K562 (cell line): ENCODE data around the gene ANKMY2. TPM values are rescaled to one million over a fixed set of nuclear protein-coding genes. Genes with fewer than 3 reads are reported as not detected.

Experiments used
- C11orf30 ChIP-seq: fragments of 450-650 bp; IDR thresholded peaks from 2 replicates; pipeline ENCODE4 v1.6.1; 2016; ENCODE audit warnings: low read depth, mild to moderate bottlenecking
- CCNT2 ChIP-seq: IDR thresholded peaks from 2 replicates; pipeline ENCODE4 v1.6.1; 2011; ENCODE audit warnings: borderline replicate concordance, low read depth, mild to moderate bottlenecking, moderate library complexity, mixed read lengths, low read length; ENCODE audit not compliant: insufficient read length; ENCODE audit errors: extremely low read depth
- ELF4 ChIP-seq: fragments of 450-650 bp; formaldehyde crosslinking; IDR thresholded peaks from 2 replicates; pipeline ENCODE4 v1.4.0; 2022; ENCODE audit warnings: missing genetic modification characterization
- ETV1 ChIP-seq: fragments of 450-650 bp; conservative IDR thresholded peaks from 2 replicates; pipeline ENCODE4 v1.6.1; 2016; ENCODE audit warnings: missing genetic modification characterization, control low read depth, low read depth, missing compliant biosample characterization
- HMG20A ChIP-seq: fragments of 450-650 bp; formaldehyde crosslinking; conservative IDR thresholded peaks from 2 replicates; pipeline ENCODE4 v1.4.0; 2020; ENCODE audit warnings: mild to moderate bottlenecking, mixed read lengths
- JUND ChIP-seq, 2 experiments: IDR thresholded peaks; 2 replicates in 1 of 2; 3 replicates in 1 of 2; pipeline ENCODE4 v1.6.1; 2011; ENCODE audit warnings: borderline replicate concordance in 2 of 2, low read depth in 2 of 2, low read length in 2 of 2, improper control_type of control experiment in 1 of 2, missing biosample characterization in 1 of 2, missing genetic modification characterization in 1 of 2, missing genetic modification reagents in 1 of 2
- MCM7 ChIP-seq, 2 experiments: fragments of 450-650 bp; IDR thresholded peaks; 2 replicates each; pipeline ENCODE4 v1.6.1; 2016 to 2018
- MYNN ChIP-seq, 2 experiments: sonication (generic); formaldehyde crosslinking in 1 of 2; IDR thresholded peaks; 2 replicates each; pipeline versions ENCODE4 v1.5.0 to v1.6.1; 2016 to 2020; ENCODE audit warnings: antibody characterized with exemption in 1 of 2, missing genetic modification reagents in 1 of 2
- POLR2B ChIP-seq: fragments of 450-650 bp; IDR thresholded peaks from 2 replicates; pipeline ENCODE4 v1.6.1; 2018; ENCODE audit warnings: low read depth; ENCODE audit not compliant: partially characterized antibody
- SAFB ChIP-seq: fragments of 200-400 bp; formaldehyde crosslinking; IDR thresholded peaks from 2 replicates; pipeline ENCODE4 v1.6.1; 2017; ENCODE audit warnings: low read depth, low read length, borderline replicate concordance
- SMAD3 ChIP-seq: fragments of 450-650 bp; formaldehyde crosslinking; conservative IDR thresholded peaks from 2 replicates; pipeline ENCODE4 v1.4.0; 2020; ENCODE audit warnings: mild to moderate bottlenecking
- SMAD4 ChIP-seq: fragments of 250-450 bp; sonication (Bioruptor Pico); conservative IDR thresholded peaks from 2 replicates; pipeline ENCODE4 v1.8.0; 2021; ENCODE audit warnings: inconsistent platforms, mild to moderate bottlenecking, moderate library complexity
- SRSF9 ChIP-seq: fragments of 200-400 bp; formaldehyde crosslinking; IDR thresholded peaks from 2 replicates; pipeline ENCODE4 v1.6.1; 2017; ENCODE audit warnings: low read depth, low read length, borderline replicate concordance
- TCF7 ChIP-seq: sonication (generic); IDR thresholded peaks from 2 replicates; pipeline ENCODE4 v1.6.1; 2016; ENCODE audit warnings: antibody characterized with exemption, borderline replicate concordance
- ZNF354B ChIP-seq: fragments of 250-450 bp; sonication (Bioruptor Pico); IDR thresholded peaks from 2 replicates; pipeline ENCODE4 v1.4.0; 2020
- ZNF384 ChIP-seq: IDR thresholded peaks from 2 replicates; pipeline ENCODE4 v1.6.1; 2012; ENCODE audit warnings: low read depth, low read length, improper control_type of control experiment
- polyA plus RNA-seq, 8 experiments: library from polyadenylated mRNA; depleted of rRNA in 4 of 8; stranded (reverse) in 5 of 8; unstranded in 3 of 8; fragments of >200 nt; fragmentation: Nextera tagmentation in 2 of 8; fragmentation: Illumina TruSeq in 1 of 8; extraction: Ambion mirVana in 2 of 8; extraction: Trizol in 1 of 8; gene quantifications; 2 replicates each; pipeline versions ENCODE4 v1.2.1 to v1.2.3, GENCODE V29; 2011 to 2014; ENCODE audit warnings: inconsistent platforms in 1 of 8, missing spikeins in 1 of 8
- total RNA-seq, 7 experiments: library from RNA; depleted of rRNA in 6 of 7; stranded (reverse); fragments of >200 nt in 6 of 7; fragmentation: Illumina TruSeq in 2 of 7; extraction: Trizol in 2 of 7; gene quantifications; 2 replicates each; pipeline versions ENCODE4 v1.2.1 to v1.2.3, GENCODE V29; 2011 to 2021; ENCODE audit warnings: low replicate concordance in 1 of 7
- TF ChIP-seq, protein P1 (sequence below): sonication (generic); formaldehyde crosslinking; IDR thresholded peaks from 2 replicates; pipeline ENCODE4 v1.8.0; 2022; ENCODE audit warnings: mild to moderate bottlenecking, missing genetic modification reagents
- TF ChIP-seq, protein P2 (sequence below): fragments of 250-450 bp; sonication (Bioruptor Pico); IDR thresholded peaks from 2 replicates; pipeline ENCODE4 v1.8.0; 2021; ENCODE audit warnings: mild to moderate bottlenecking, moderate library complexity
- TF ChIP-seq, protein P3 (sequence below): IDR thresholded peaks from 2 replicates; pipeline ENCODE4 v1.6.1; 2011; ENCODE audit not compliant: insufficient read length; ENCODE audit errors: extremely low read depth
- TF ChIP-seq, protein P4 (sequence below): sonication (generic); formaldehyde crosslinking; IDR thresholded peaks from 2 replicates; pipeline ENCODE4 v1.8.1; 2023; ENCODE audit warnings: mild to moderate bottlenecking, missing genetic modification reagents
- TF ChIP-seq, protein P5 (sequence below), 2 experiments: IDR thresholded peaks; 2 replicates each; pipeline ENCODE4 v1.6.1; 2011; ENCODE audit warnings: borderline replicate concordance in 1 of 2, control low read depth in 1 of 2, low read depth in 1 of 2, low read length in 1 of 2, mild to moderate bottlenecking in 1 of 2, mixed read lengths in 1 of 2, moderate library complexity in 1 of 2; ENCODE audit not compliant: insufficient read depth in 1 of 2, insufficient read length in 1 of 2, poor library complexity in 1 of 2, severe bottlenecking in 1 of 2; ENCODE audit errors: extremely low read depth in 1 of 2

ANKMY2 gene
- total and polyA plus RNA-seq, 9 of the 15 experiments (the other 6 are each of a cell fraction or from before 2014, with no cell fraction given): 38.9 to 71.5 (median 48.8) TPM

DNA sequence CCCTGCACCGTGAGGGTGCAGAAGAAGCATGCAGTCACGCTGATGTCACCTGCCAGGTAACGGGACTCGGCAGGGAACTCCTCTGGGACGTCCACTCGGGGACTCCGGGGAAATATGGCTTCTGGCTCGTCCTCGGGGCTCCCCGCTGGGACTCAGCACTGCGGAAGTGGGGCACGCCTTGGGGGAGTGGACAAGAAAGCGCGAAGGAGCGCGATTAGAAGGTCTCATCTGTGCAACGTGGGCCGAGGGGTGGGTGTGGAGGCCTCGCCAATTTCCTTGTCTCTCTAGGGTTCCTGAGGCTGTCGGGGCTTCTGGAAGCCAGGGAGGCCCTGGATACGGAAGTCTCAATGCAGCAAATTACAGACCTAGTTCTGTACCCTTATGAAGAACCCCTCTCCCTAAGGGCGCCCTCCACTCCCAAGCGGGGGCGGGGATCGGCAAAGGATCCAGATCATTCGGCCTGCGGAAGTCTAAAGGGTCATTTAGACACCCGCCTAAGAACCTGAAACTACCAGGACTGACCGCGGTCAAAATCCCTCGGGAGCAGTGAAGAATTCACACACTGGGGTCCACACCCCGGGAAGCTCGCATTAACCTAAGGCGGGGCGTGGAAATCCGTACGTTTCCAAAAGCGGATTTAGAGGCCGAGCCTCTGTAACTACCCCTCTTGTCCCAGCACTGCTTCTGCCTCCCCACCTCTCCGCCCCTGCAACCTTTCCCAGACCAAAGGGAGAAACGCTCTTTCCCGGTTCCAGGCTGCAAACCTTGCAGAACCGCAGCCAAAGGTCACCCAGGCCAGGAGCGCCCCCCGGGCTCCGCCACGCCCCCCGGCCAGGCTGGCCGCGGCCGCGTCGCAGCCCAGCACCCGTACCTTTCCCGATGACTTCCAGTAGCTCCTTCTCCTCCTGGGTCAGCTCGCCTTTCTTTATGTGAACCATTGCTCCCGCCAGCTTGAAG is 640 bp downstream of the ANKMY2 start (continued):
- TF ChIP-seq SMAD4 (CRISPR knock-in tag): no peak
- TF ChIP-seq, protein P1, sequence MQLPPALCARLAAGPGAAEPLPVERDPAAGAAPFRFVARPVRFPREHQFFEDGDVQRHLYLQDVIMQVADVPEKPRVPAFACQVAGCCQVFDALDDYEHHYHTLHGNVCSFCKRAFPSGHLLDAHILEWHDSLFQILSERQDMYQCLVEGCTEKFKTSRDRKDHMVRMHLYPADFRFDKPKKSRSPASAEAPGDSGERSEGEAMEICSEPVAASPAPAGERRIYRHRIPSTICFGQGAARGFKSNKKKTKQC: no peak; the same call in 1 of the 2 replicates
- TF ChIP-seq MCM7 (IDR thresholded peaks at IDR 0.05): no peak
- TF ChIP-seq, protein P2, sequence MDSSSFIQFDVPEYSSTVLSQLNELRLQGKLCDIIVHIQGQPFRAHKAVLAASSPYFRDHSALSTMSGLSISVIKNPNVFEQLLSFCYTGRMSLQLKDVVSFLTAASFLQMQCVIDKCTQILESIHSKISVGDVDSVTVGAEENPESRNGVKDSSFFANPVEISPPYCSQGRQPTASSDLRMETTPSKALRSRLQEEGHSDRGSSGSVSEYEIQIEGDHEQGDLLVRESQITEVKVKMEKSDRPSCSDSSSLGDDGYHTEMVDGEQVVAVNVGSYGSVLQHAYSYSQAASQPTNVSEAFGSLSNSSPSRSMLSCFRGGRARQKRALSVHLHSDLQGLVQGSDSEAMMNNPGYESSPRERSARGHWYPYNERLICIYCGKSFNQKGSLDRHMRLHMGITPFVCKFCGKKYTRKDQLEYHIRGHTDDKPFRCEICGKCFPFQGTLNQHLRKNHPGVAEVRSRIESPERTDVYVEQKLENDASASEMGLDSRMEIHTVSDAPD (CRISPR knock-in tag): no peak
- TF ChIP-seq JUND (IDR thresholded peaks at IDR 0.05; ENCODE audit: borderline replicate concordance, low read depth, low read length): peak; percentile 44
- no peak; the same call in 2 of the 3 replicates for TF ChIP-seq JUND (tag; IDR thresholded peaks at IDR 0.05; ENCODE audit: borderline replicate concordance, low read depth, low read length)
- peak; percentile 60; the same call in 1 of the 2 replicates for TF ChIP-seq MYNN (IDR thresholded peaks at IDR 0.05)
- TF ChIP-seq MYNN (CRISPR knock-in tag; IDR thresholded peaks at IDR 0.05): no peak
- TF ChIP-seq ZNF384: no peak
- no peak for TF ChIP-seq SRSF9
- TF ChIP-seq, protein P3, sequence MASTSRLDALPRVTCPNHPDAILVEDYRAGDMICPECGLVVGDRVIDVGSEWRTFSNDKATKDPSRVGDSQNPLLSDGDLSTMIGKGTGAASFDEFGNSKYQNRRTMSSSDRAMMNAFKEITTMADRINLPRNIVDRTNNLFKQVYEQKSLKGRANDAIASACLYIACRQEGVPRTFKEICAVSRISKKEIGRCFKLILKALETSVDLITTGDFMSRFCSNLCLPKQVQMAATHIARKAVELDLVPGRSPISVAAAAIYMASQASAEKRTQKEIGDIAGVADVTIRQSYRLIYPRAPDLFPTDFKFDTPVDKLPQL: no peak
- peak; percentile 21 for TF ChIP-seq CCNT2
- no peak for TF ChIP-seq SMAD3 (CRISPR knock-in tag)
- TF ChIP-seq, protein P4, sequence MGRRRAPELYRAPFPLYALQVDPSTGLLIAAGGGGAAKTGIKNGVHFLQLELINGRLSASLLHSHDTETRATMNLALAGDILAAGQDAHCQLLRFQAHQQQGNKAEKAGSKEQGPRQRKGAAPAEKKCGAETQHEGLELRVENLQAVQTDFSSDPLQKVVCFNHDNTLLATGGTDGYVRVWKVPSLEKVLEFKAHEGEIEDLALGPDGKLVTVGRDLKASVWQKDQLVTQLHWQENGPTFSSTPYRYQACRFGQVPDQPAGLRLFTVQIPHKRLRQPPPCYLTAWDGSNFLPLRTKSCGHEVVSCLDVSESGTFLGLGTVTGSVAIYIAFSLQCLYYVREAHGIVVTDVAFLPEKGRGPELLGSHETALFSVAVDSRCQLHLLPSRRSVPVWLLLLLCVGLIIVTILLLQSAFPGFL (CRISPR knock-in tag): no peak
- TF ChIP-seq ZNF354B (CRISPR knock-in tag): 0 out of 2 replicates have a peak, but pooled peaks have one; percentile 4
- no peak for TF ChIP-seq HMG20A (CRISPR knock-in tag)
- peak; percentile 64; the same call in 1 of the 2 replicates for TF ChIP-seq SAFB
- peak; percentile 77; the same call in 1 of the 2 replicates for TF ChIP-seq ELF4 (CRISPR knock-in tag)
- peak; percentile 50 for TF ChIP-seq POLR2B
- TF ChIP-seq TCF7: no peak
- TF ChIP-seq, protein P5, sequence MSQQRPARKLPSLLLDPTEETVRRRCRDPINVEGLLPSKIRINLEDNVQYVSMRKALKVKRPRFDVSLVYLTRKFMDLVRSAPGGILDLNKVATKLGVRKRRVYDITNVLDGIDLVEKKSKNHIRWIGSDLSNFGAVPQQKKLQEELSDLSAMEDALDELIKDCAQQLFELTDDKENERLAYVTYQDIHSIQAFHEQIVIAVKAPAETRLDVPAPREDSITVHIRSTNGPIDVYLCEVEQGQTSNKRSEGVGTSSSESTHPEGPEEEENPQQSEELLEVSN (IDR thresholded peaks at IDR 0.05; ENCODE audit: borderline replicate concordance in 1 of 2, extremely low read depth in 1 of 2, insufficient read depth in 1 of 2, insufficient read length in 1 of 2, low read depth in 1 of 2, low read length in 1 of 2, poor library complexity in 1 of 2, severe bottlenecking in 1 of 2): peak; percentile 47 to 67
- peak; percentile 74 for TF ChIP-seq ETV1
- TF ChIP-seq C11orf30: no peak
